Effector CD4-positive, alpha-beta T cell (primary cell): ENCODE measurements around the gene MYO16.

Source experiments
- DNase-seq: peaks from one replicate; pipeline ENCODE4 v3.0.0-alpha.2; 2020

The MYO16 gene

GRCh38 chr13:109158383-109158782 lies 529.0 kb downstream of the MYO16 start:
- DNase-seq = no peak

- no peak for DNase-seq
Observed at GRCh38 chr13:109159650-109160309, 530.4 kb downstream of the MYO16 start.

- DNase-seq = no peak
Observed at GRCh38 chr13:109160357-109160756, 530.9 kb downstream of the MYO16 start.

- DNase-seq = no peak
Observed at GRCh38 chr13:109160887-109161669, 531.7 kb downstream of the MYO16 start.

- no peak for DNase-seq
Observed at GRCh38 chr13:109162248-109163036, 533.0 kb downstream of the MYO16 start.

GRCh38 chr13:109163037-109163379 lies 533.6 kb downstream of the MYO16 start:
- no peak for DNase-seq

- no peak for DNase-seq
Observed at GRCh38 chr13:109165417-109165904, 536.0 kb downstream of the MYO16 start.

GRCh38 chr13:109166804-109167203 lies 537.4 kb downstream of the MYO16 start:
- no peak for DNase-seq

- no peak for DNase-seq
Observed at GRCh38 chr13:109172136-109172535, 542.7 kb downstream of the MYO16 start.

- DNase-seq = no peak
Observed at GRCh38 chr13:109175666-109176065, 546.3 kb downstream of the MYO16 start.

GRCh38 chr13:109180905-109181425 lies 551.6 kb downstream of the MYO16 start:
- DNase-seq = no peak

- no peak for DNase-seq
Observed at GRCh38 chr13:109182777-109183465, 553.5 kb downstream of the MYO16 start.

- no peak for DNase-seq
Observed at GRCh38 chr13:109191413-109191812, 562.0 kb downstream of the MYO16 start.

GRCh38 chr13:109192306-109192705 lies 562.9 kb downstream of the MYO16 start:
- no peak for DNase-seq

- DNase-seq = no peak
Observed at GRCh38 chr13:109196948-109197347, 567.5 kb downstream of the MYO16 start.

- DNase-seq = no peak
Observed at GRCh38 chr13:109198585-109198984, 569.2 kb downstream of the MYO16 start.

- DNase-seq = no peak
Observed at GRCh38 chr13:109199280-109199679, 569.9 kb downstream of the MYO16 start.

GRCh38 chr13:109200556-109200955 lies 571.1 kb downstream of the MYO16 start:
- no peak for DNase-seq

- no peak for DNase-seq
Observed at GRCh38 chr13:109203587-109203986, 574.2 kb downstream of the MYO16 start.

GRCh38 chr13:109204252-109204651 lies 574.8 kb downstream of the MYO16 start:
- no peak for DNase-seq

- no peak for DNase-seq
Observed at GRCh38 chr13:109204657-109205056, 575.2 kb downstream of the MYO16 start.

GRCh38 chr13:109205315-109205714 lies 575.9 kb downstream of the MYO16 start:
- DNase-seq = no peak

GRCh38 chr13:109206616-109207015 lies 577.2 kb downstream of the MYO16 start:
- DNase-seq = no peak
